CD4-positive, alpha-beta T cell treated with Interleukin-4 for 4 hours (primary cell): ENCODE results near the gene SOX15.
"Not testable (repeated sequence)": the region's sequence is repeated elsewhere in the genome, so short reads cannot be mapped to it uniquely, and the experiment has no call there.

ENCODE experiments used
- DNase-seq: peaks from one replicate; pipeline ENCODE4 v3.0.0-alpha.2; 2020

SOX15 gene

DNA sequence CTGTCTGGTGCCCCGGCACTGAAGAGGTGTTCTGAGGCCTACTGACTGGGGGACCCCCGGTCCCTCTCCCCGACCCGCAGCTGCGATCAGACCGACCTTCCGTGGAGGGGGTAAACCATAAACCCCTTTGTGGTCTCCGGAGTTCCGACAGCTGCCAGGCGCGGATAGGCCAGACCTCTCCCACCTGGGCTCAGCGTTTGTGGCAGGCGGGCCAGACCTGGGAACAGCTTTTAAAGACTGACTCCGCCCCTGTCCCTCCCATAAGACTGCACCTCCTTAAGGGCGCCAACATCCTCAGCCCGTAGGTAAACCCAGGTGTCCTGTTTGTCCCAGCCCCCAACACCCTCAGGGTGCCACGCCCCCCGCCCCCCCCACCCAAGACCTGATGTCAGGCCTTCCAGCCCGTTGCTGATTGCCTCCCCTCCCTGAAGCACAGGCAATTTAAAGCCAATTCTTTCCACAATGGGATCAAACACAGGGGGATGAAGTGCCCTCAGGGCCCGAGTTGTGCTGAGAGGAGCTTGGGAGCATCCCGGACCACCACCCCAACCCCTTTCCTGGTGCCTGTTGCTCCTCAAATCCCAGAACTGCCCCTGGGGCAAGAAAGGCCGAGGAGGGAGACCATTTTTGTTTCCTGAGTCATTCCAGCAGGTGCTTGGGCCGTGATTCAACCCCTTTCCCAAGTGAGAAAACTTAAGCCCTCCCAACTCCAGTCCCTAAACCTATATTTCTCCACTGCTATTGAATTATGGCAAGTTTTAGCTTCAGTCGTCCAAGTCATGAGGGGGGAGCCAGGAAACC lies at the start of gene SOX15:
Gene SOX15 (minus strand): TSS at position 204 of the 801 bp plus-strand sequence. CDS start 418 bp downstream, outside the sequence.
- DNase-seq: no peak

- DNase-seq: no peak
Observed at GRCh38 chr17:7636163-7636562, 46.3 kb upstream of the SOX15 start.

DNA sequence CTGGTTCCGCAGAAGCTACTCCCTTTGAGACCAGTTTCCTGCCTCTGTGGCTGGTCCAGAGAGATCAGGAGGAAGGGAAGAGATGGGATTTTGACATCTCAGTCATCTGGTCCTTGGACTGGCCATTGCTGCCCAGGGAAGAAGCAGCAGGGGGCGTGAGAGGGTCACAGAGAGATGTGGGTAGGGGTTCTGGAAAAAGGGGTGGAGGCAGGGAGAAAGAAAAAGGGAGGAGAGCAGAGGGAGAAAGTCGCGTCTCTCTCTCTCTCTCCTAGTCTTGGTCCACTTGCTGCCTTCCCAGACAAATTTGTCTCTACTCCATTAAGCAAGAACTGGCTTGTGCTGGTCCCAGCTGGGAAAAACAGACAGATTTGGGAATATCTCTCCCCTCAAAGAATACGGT lies 44.5 kb upstream of the SOX15 start:
- no peak for DNase-seq

GRCh38 chr17:7633093-7633492 lies 43.2 kb upstream of the SOX15 start:
- no peak for DNase-seq

DNA sequence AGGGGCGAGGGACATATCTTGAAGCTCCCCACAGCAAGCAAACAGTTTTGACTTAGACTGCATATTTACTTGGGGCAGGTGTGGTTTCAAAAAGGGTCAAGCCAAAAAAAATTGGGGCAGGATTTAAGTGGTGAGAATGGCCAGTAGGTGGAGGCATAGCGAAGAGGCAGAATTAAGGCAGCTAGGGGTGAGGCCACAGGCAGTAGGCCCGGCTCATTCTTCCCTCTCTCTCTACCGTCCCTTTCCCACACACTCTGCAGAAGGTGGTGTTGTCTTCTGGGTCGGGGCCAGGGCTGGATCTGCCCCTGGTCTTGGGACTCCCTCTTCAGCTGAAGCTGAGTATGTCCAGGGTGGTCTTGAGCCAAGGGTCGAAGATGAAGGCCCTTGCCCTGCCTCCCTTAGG lies 42.6 kb upstream of the SOX15 start:
- peak; percentile 29 for DNase-seq

DNA sequence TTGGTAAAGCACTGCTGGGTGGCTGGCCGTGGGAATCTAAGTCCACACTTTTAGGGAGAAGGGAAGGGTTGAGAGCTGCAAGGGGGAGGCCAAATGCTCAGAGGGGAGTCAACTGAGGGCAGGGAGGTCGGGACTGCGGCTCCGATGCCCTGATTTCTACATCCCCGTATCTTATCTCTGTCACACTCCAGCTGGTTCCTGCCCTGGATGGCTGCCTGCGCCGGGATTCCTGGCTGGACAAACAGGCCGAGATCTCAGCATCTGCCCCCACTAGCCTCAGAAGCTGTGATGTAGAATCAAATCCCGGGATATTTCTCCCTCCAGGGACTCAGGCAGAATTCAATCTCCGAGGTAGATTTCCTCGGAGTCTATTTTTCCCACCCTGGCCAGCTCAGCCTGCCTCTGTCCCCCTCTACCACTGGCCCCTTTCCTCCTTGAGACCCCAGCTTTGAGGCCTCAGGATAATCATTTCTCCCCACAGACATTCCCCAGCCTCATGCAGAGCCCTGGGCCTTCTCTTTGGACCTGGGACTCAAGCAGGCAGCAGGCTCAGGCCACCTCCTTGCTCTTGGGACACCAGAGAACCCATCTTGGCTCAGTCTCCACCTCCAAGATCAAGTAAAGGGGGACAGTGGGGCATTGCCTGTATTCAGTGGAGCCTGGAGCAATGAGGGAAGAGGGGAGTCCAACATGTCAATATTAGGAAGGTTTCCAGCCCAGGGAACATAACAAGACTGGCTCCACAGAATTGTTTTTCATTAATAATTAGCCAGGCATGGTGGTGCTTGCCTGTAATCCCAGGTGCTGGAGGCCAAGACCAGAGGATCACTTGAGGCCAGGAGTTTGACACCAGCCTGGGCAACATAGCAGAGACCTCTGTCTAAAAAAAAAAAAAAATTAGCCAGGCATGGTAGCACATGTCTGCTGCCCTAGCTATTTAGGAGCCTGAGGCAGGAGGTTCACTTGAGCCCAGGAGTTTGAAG lies 41.8 kb upstream of the SOX15 start:
- DNase-seq: no peak

DNA sequence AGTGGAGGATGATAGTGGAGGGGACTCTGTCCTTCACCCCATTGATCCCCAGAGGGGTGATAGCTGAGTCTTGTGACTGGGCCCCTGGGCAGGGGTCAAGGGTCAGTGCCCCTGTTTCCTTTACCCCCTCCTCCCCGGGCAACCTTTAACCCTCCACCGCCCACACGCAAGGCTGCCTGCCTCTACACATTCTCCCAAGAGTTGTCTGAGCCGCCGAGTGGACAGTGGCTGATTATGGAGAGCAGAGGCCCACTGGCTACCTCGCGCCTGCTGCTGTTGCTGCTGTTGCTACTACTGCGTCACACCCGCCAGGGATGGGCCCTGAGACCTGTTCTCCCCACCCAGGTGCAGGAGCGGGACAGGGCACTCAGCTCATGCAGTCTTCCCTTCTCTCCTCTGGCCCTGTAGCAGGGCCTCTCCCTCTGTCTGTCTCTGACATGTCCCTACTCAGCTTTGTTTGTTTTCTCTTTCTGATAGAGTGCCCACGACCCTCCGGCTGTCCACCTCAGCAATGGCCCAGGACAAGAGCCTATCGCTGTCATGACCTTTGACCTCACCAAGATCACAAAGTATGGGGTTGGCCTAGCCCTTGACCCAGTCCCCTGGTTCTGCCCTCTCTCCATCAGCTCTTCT lies 40.2 kb upstream of the SOX15 start, which contains the start of gene SHBG:
Gene SHBG (plus strand): TSS at position 197 of the 633 bp plus-strand sequence. CDS start 38 bp downstream, at position 235.
- no peak for DNase-seq

- DNase-seq: peak; percentile 85
Observed at GRCh38 chr17:7627250-7628121, 37.6 kb upstream of the SOX15 start, which contains the start of gene SAT2. Gene SAT2, minus strand, starts transcription at chr17:7627821. Its CDS starts 186 bp downstream, at chr17:7627635.

- no peak for DNase-seq
Observed at GRCh38 chr17:7626956-7627249, 37.0 kb upstream of the SOX15 start.

DNA sequence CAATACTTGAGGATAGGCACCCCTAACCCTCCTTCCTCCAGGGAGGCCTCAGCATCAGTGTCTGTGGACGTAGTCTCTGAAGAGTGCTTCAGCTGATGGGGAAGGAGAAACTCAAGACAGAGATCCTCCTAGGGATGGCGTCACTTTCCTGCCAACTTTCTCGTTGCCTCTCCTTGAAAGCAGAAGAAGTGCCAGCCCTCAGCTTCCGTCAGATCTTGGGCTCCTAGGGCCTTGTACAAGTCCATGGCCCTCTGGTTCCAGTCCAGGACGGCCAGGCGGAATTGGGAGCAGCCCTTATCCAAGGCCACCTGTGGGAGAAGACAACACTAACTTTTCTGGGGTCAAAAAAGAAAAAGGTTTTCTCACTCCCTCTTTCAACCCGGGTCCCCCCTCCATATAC lies 36.4 kb upstream of the SOX15 start:
- DNase-seq: no peak

- not testable (repeated sequence) for DNase-seq
Observed at GRCh38 chr17:7625749-7626148, 35.9 kb upstream of the SOX15 start.

DNA sequence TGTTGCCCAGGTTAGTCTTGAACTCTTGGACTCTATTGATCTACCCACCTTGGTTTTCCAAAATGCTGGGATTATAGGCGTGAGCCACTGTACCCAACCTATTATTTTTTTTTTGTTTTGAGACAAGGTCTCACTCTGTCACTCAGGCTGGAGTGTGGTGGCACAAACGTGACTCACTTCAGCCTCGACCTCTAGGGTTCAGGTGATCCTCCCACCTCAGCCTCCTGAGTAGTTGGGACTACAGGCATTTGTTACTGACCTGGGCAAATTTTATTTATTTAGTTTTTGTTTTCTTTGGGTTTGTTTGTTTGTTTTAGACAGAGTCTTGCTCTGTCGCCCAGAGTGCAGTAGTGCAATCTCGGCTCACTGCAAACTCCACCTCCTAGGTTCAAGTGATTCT lies 33.8 kb upstream of the SOX15 start:
- DNase-seq: no peak

- no peak for DNase-seq
Observed at GRCh38 chr17:7620835-7621234, 30.9 kb upstream of the SOX15 start.

DNA sequence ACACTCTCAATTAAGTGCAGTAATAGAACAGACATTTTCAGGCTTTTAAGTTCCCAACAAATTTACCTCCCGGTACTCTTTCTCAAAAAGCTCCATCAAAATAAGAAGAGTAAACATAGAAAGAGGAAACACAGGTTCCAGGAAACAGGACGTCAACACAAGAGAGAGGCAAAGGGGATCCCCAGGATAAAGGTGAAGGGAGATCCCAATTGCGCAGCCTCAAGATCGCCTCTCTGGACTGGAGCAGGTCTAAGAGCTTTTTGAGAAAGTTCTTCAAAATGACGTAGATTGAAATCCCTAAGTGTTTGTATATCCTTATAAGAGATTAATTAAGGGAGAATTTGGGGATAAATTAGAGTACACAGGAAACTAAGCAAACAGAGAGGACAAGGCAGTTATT lies 28.7 kb upstream of the SOX15 start:
- no peak for DNase-seq

DNA sequence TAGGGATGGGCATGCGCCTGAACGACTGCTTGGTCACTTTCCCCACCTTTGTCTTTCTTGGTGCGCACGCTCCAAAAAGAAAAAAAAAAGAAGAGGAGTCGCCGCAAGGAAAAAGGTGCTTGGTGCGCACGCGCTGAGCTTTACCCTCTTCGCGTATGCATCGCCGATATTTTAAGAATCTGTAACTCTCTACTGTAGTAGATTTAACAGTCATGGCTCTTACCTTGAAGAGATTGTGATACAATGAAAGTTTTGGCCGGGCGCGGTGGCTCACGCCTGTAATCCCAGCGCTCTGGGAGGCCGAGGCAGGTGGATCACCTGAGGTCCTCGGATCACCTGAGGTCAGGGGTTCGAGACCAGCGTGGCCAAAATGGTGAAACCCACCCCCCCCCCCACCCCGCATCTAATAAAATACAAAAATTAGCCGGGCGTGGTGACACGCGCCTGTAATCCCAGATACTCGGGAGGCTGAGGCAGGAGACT lies 25.4 kb upstream of the SOX15 start:
- no peak for DNase-seq

DNA sequence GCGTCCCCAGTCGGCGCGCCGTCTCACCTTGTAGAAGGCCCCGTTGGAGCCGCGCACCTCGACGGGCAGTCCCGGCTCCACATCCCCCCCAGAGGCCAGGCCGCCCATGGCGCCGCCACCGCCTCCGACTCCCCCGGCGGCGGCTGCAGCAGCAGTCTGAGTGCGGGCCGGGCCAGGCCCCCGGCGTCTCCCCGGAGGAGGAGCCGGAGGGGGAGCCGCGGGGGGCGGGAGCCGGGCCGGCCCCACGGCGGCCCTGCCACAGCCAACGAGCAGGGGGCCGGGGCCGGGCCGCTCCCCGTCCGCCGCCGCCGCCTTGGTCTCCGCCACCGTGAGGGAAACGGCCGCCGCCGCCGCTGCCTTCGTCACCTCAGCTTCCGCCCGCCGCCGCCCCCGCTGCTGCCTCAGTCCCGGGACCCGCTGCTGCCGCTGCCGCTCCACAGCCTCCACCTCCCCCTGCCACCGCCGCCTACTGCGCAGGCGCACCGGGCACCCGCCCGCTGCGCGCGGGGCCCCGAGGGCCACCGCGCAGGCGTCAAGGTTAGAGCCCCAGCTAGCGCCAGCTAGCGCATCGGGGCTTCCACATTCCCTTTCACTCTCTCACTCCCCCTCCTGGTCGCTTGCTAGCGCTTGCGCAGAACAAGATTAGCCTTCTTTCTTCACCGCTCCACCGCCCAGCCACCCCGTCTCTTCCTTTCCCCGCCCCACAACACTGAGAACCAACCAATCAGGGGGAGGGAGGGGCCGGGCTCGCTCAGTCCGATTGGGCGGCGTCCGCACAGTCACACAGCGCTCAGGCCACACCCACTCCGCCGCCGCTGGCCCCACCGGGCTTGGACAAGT lies 24.8 kb upstream of the SOX15 start, which contains the start of gene FXR2:
Gene FXR2 (minus strand): TSS at position 473 of the 840 bp plus-strand sequence. CDS start 365 bp downstream, at position 108.
- peak; percentile 100 for DNase-seq

- no peak for DNase-seq
Observed at GRCh38 chr17:7613769-7614424, 24.0 kb upstream of the SOX15 start.

GRCh38 chr17:7612294-7612640 lies 22.4 kb upstream of the SOX15 start:
- DNase-seq: no peak

DNA sequence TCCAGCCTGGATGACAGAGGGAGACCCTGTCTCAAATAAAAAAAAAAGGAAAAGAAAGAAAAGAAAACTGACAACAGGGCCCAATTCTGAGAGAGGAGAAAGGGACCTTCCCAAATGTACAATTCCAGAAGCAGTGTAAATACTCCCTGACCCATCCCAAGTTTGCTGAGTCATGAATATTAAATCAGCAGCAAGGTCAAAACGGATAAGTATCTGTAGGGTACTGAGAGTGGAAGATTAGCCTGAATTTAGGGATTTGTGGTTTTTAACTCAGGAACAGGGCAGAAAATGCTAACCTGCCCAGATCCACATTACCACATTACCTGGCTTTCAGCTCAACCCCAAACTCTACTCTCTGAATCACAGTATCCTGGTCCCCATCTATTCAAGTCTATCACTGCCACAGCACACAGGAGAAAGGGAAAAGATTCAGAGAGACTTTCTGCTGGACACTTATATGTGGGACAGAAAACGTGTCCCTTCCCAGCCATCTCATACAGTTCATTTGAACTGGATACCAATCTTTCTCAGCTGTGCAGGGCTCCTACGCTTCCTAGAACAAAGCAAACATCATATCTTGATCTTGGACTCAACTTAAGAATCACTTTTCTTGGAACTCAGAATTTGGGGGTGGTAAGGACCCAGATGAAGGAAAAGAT lies 21.9 kb upstream of the SOX15 start:
- no peak for DNase-seq

GRCh38 chr17:7610641-7611040 lies 20.7 kb upstream of the SOX15 start:
- no peak for DNase-seq
